Body of pancreas (tissue), 4 donors: Measurements from ENCODE around the gene KLHL1.

ENCODE experiments used
- CTCF ChIP-seq, 7 experiments: fragments of 450-650 bp in 4 of 7; fragments of 200-600 bp in 3 of 7; sonication (generic) in 3 of 7; IDR thresholded peaks; one replicate each; pipeline ENCODE4 v1.5.1; 2016 to 2019; ENCODE audit warnings: antibody characterized with exemption in 7 of 7
- POLR2A ChIP-seq, 3 donors: fragments of 450-650 bp; IDR thresholded peaks; one replicate each; pipeline ENCODE4 v1.6.1; 2016; ENCODE audit warnings: antibody characterized with exemption in 3 of 3, mild to moderate bottlenecking in 2 of 3

DNA sequence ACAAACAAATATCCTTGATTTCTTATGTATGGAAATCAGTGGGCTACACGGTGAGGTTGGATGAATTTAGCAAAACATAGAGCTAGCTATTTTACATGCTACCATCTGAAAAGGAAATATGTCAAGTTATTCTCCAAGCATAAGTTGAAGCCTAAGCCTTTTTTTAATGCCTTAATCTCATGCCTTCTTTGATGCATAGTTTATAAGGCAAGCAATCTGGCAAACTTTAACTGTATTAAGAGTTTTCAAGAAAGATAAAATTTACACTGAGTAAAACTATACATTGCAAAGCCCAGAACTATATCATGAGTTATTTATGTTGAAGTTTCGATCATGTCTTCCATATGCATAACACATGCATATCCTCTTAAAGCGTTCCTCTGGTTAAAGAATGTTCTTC, 85.6 kb downstream of the KLHL1 start:
- TF ChIP-seq CTCF (IDR thresholded peaks at IDR 0.05): no peak
- no peak for TF ChIP-seq POLR2A (IDR thresholded peaks at IDR 0.05)
